ENCODE results near the gene ANKRD23.

GRCh38 chr2:96813656-96814055, 30.2 kb downstream of the ANKRD23 start:
- TF ChIP-seq CTCF (IDR thresholded peaks at IDR 0.05) (no peak), EP300 (IDR thresholded peaks at IDR 0.05) (no peak), POLR2AphosphoS5 (IDR thresholded peaks at IDR 0.05) (no peak), POLR2A (IDR thresholded peaks at IDR 0.05) (no peak)

All from sigmoid colon (tissue), 4 donors.